Gastrocnemius medialis (tissue), 4 donors: ENCODE measurements around the gene CEBPZOS. TPM values are rescaled to one million over a fixed set of nuclear protein-coding genes. Genes with fewer than 3 reads are reported as not detected.

Experiments
- ATAC-seq, 2 donors: fragments of 150-250 bp; one replicate each; pipeline ENCODE4 v1.9.1; 2016
- DNase-seq, 2 donors: peaks; one replicate each; pipeline ENCODE4 v3.0.0-alpha.2; 2019
- H3K27ac ChIP-seq, 4 donors: fragments of 200-600 bp; sonication (generic); 1 replicate in 1 of 4; 2 replicates in 3 of 4; pipeline ENCODE4 v1.5.1; 2016 to 2018; ENCODE audit warnings: mild to moderate bottlenecking in 2 of 4, moderate library complexity in 1 of 4
- H3K27me3 ChIP-seq, 3 donors: fragments of 200-600 bp; sonication (generic) in 2 of 3; 1 replicate in 1 of 3; 2 replicates in 2 of 3; pipeline versions ENCODE4 v1.5.1 to v1.6.0; 2016 to 2019; ENCODE audit warnings: mild to moderate bottlenecking in 1 of 3, moderate library complexity in 1 of 3
- H3K36me3 ChIP-seq, 2 donors: fragments of 200-600 bp; sonication (generic) in 1 of 2; one replicate each; pipeline ENCODE4 v1.5.1; 2017 to 2018
- H3K4me1 ChIP-seq, 2 donors: fragments of 200-600 bp; sonication (generic) in 1 of 2; one replicate each; pipeline ENCODE4 v1.5.1; 2016 to 2017; ENCODE audit warnings: mild to moderate bottlenecking in 2 of 2
- H3K4me3 ChIP-seq, 4 donors: fragments of 200-600 bp; sonication (generic) in 3 of 4; 1 replicate in 1 of 4; 2 replicates in 3 of 4; pipeline ENCODE4 v1.5.1; 2016 to 2019; ENCODE audit warnings: mild to moderate bottlenecking in 2 of 4
- H3K9me3 ChIP-seq, 3 donors: fragments of 200-600 bp; sonication (generic) in 2 of 3; 1 replicate in 1 of 3; 2 replicates in 2 of 3; pipeline ENCODE4 v1.5.1; 2016 to 2019
- CTCF ChIP-seq, 5 experiments: fragments of 450-650 bp in 3 of 5; fragments of 200-600 bp in 2 of 5; sonication (generic) in 2 of 5; IDR thresholded peaks in 4 of 5; conservative IDR thresholded peaks in 1 of 5; 1 replicate in 4 of 5; 2 replicates in 1 of 5; pipeline ENCODE4 v1.5.1; 2016 to 2019; ENCODE audit warnings: antibody characterized with exemption in 5 of 5, mild to moderate bottlenecking in 3 of 5, moderate library complexity in 3 of 5
- POLR2A ChIP-seq, 2 donors: fragments of 450-650 bp; IDR thresholded peaks; one replicate each; pipeline ENCODE4 v1.6.1; 2017; ENCODE audit warnings: antibody characterized with exemption in 2 of 2, mild to moderate bottlenecking in 2 of 2, moderate library complexity in 2 of 2
- in situ Hi-C, 4 donors: fragments of 200-750 bp; cut with MboI; loops; one replicate each; pipeline versions ENCODE4 v1.15.0 to v1.8.0; 2017; ENCODE audit warnings: low sequenced_read_pairs in 4 of 4
- intact Hi-C: fragments of 100-400 bp; cut with DNase I; formaldehyde crosslinking; loops from one replicate; pipeline ENCODE4 v1.15.1; 2023; ENCODE audit warnings: low total_unique reads
- total RNA-seq, 4 donors: library from RNA; depleted of rRNA; stranded (reverse); fragments of >200 nt; gene quantifications; one replicate each; pipeline versions ENCODE4 v1.1.0 to v1.2.3, GENCODE V29; 2016

Gene CEBPZOS
- total RNA-seq, 4 donors from 2014 or later = 19.9 to 33.1 (median 24.1) TPM

- intact Hi-C loops = no loop called here
- no peak for TF ChIP-seq POLR2A (IDR thresholded peaks at IDR 0.05)
- Histone ChIP-seq H3K27ac (no peak overlapping the region), H3K9me3 (no peaks in the 10 kb centered on the region), H3K27me3 (no peaks in the 10 kb centered on the region), H3K36me3 (no peaks in the 10 kb centered on the region), H3K4me3 (no peak overlapping the region), H3K4me1 (peaks cover 10 to 13% of the 10 kb centered on the region in 2 donors)
- no peak for DNase-seq
- in situ Hi-C loops = loop anchor here in 2 of 4 donors (25.0 kb wide), 1 partner anchor 733 kb away; no protein-coding TSS in a partner anchor
- ATAC-seq = no peak
These were observed 41.5 kb upstream of the CEBPZOS start for GRCh38 chr2:37154785-37155184.

GRCh38 chr2:37156071-37156856 lies 40.0 kb upstream of the CEBPZOS start:
- Histone ChIP-seq H3K4me3 (peak overlapping the region; percentile 68 to 85 (median 76)), H3K36me3 (no peaks in the 10 kb centered on the region), H3K9me3 (no peaks in the 10 kb centered on the region), H3K27ac (peak overlapping the region; percentile 66 to 84 (median 78)), H3K4me1 (peaks cover 10% of the 10 kb centered on the region in 2 donors), H3K27me3 (no peaks in the 10 kb centered on the region)
- TF ChIP-seq CTCF (IDR thresholded peaks at IDR 0.05 in 4 of 5, conservative IDR thresholded peaks at IDR 0.05 in 1 of 5) = no peak
- TF ChIP-seq POLR2A (IDR thresholded peaks at IDR 0.05) = no peak
- in situ Hi-C loops = loop anchor here in 2 of 4 donors (25.0 kb wide), 1 partner anchor 731 kb away; no protein-coding TSS in a partner anchor
- DNase-seq (peak in 1 of 2 donors; percentile 14), ATAC-seq (peak; percentile 53 to 58)
- intact Hi-C loops = no loop called here

- intact Hi-C loops = no loop called here
- ATAC-seq (peak; percentile 79 to 85), DNase-seq (peak; percentile 59 to 66)
- TF ChIP-seq CTCF (IDR thresholded peaks at IDR 0.05 in 4 of 5, conservative IDR thresholded peaks at IDR 0.05 in 1 of 5) = no peak
- peak in 1 of 2 donors; percentile 29 for TF ChIP-seq POLR2A (IDR thresholded peaks at IDR 0.05)
- in situ Hi-C loops = loop anchor here in 2 of 4 donors (25.0 kb wide), 1 partner anchor 730 kb away; no protein-coding TSS in a partner anchor
- Histone ChIP-seq H3K27me3 (no peaks in the 10 kb centered on the region), H3K4me1 (peaks cover 10% of the 10 kb centered on the region in 2 donors), H3K27ac (peak within 1 kb of the TSS; percentile 66 to 84 (median 78)), H3K36me3 (no peaks in the 10 kb centered on the region), H3K4me3 (peak within 1 kb of the TSS; percentile 68 to 85 (median 76)), H3K9me3 (no peaks in the 10 kb centered on the region)
These were observed 39.2 kb upstream of the CEBPZOS start, which contains the start of gene EIF2AK2 for GRCh38 chr2:37156857-37157714. EIF2AK2 (minus strand) TSS chr2:37156980; CDS start chr2:37147806, 9,174 bp downstream.

- Histone ChIP-seq H3K27ac (no peak overlapping the region), H3K27me3 (no peaks in the 10 kb centered on the region), H3K36me3 (no peaks in the 10 kb centered on the region), H3K9me3 (no peaks in the 10 kb centered on the region), H3K4me1 (no peaks in the 10 kb centered on the region), H3K4me3 (no peak overlapping the region)
- no peak for DNase-seq
- TF ChIP-seq CTCF (IDR thresholded peaks at IDR 0.05 in 4 of 5, conservative IDR thresholded peaks at IDR 0.05 in 1 of 5) (no peak), POLR2A (IDR thresholded peaks at IDR 0.05) (no peak)
- intact Hi-C loops = no loop called here
- ATAC-seq = no peak
- in situ Hi-C loops = loop anchor here in 2 of 4 donors (25.0 kb wide), 1 partner anchor 723 kb away; no protein-coding TSS in a partner anchor
These were observed 31.5 kb upstream of the CEBPZOS start for GRCh38 chr2:37164757-37165156.
